Neural progenitor cell (in vitro differentiated cells): Measurements from ENCODE around the gene FOXN3. TPM values are rescaled to one million over a fixed set of nuclear protein-coding genes. Genes with fewer than 3 reads are reported as not detected.

Experiments used
- DNase-seq: peaks from one replicate; pipeline ENCODE4 v3.0.0-alpha.2; 2016; ENCODE audit warnings: low spot score
- H2AFZ ChIP-seq: fragments of 200-600 bp; sonication (generic); replicated peaks from 2 replicates; pipeline ENCODE4 v1.6.1; 2016; ENCODE audit warnings: antibody characterized with exemption
- H3F3A ChIP-seq: fragments of 200-600 bp; sonication (generic); 2 replicates; pipeline ENCODE4 v1.6.1; 2016; ENCODE audit warnings: antibody characterized with exemption, low read depth
- H3K27ac ChIP-seq: fragments of 200-600 bp; sonication (generic); 2 replicates; pipeline ENCODE4 v1.5.1; 2016; ENCODE audit warnings: mild to moderate bottlenecking
- H3K27me3 ChIP-seq: fragments of 200-600 bp; sonication (generic); 2 replicates; pipeline ENCODE4 v1.6.1; 2016; ENCODE audit warnings: mild to moderate bottlenecking, moderate library complexity
- H3K36me3 ChIP-seq: fragments of 200-600 bp; sonication (generic); 2 replicates; pipeline ENCODE4 v1.5.1; 2016
- H3K4me1 ChIP-seq: fragments of 200-600 bp; sonication (generic); 2 replicates; pipeline ENCODE4 v1.6.1; 2016; ENCODE audit warnings: mixed run types
- H3K4me2 ChIP-seq: fragments of 200-600 bp; sonication (generic); 2 replicates; pipeline ENCODE4 v1.6.1; 2016
- H3K4me3 ChIP-seq: fragments of 200-600 bp; sonication (generic); 2 replicates; pipeline ENCODE4 v1.5.1; 2016
- H3K79me2 ChIP-seq: fragments of 200-600 bp; sonication (generic); 2 replicates; pipeline ENCODE4 v1.6.1; 2016; ENCODE audit warnings: low read depth
- H3K9ac ChIP-seq: fragments of 200-600 bp; sonication (generic); 2 replicates; pipeline ENCODE4 v1.6.1; 2016
- H3K9me3 ChIP-seq: fragments of 200-600 bp; sonication (generic); 2 replicates; pipeline ENCODE4 v1.5.1; 2016; ENCODE audit warnings: low read depth
- H4K20me1 ChIP-seq: fragments of 200-600 bp; sonication (generic); 2 replicates; pipeline ENCODE4 v1.6.1; 2016; ENCODE audit warnings: low read depth
- H3K27ac Mint-ChIP-seq: 3 replicates; pipeline ENCODE4 v1.8.0; 2021; ENCODE audit warnings: mixed read lengths
- H3K27me3 Mint-ChIP-seq: 2 replicates; pipeline ENCODE4 v1.8.0; 2022; ENCODE audit warnings: low read depth, mild to moderate bottlenecking, inconsistent platforms, moderate library complexity, mixed read lengths; ENCODE audit not compliant: insufficient read depth
- H3K36me3 Mint-ChIP-seq: 3 replicates; pipeline ENCODE4 v1.8.0; 2021; ENCODE audit warnings: mixed read lengths
- H3K4me1 Mint-ChIP-seq: 3 replicates; pipeline ENCODE4 v1.8.0; 2021; ENCODE audit warnings: mixed read lengths
- H3K4me3 Mint-ChIP-seq: 3 replicates; pipeline ENCODE4 v1.8.0; 2021; ENCODE audit warnings: mild to moderate bottlenecking, moderate library complexity, mixed read lengths
- H3K9me3 Mint-ChIP-seq: 3 replicates; pipeline ENCODE4 v1.8.0; 2020; ENCODE audit warnings: mixed read lengths
- EZH2 ChIP-seq: fragments of 200-600 bp; sonication (generic); IDR thresholded peaks from 2 replicates; pipeline ENCODE4 v1.6.1; 2017; ENCODE audit warnings: antibody characterized with exemption, mild to moderate bottlenecking, moderate library complexity
- EZH2phosphoT487 ChIP-seq: fragments of 200-600 bp; sonication (generic); IDR thresholded peaks from 2 replicates; pipeline ENCODE4 v1.6.1; 2017; ENCODE audit warnings: antibody characterized with exemption
- total RNA-seq: library from RNA; depleted of rRNA; stranded (reverse); fragments of >200 nt; gene quantifications from 2 replicates; pipeline ENCODE4 v1.2.3, GENCODE V29; 2015; ENCODE audit warnings: low replicate concordance
- TF ChIP-seq, protein P1 (sequence below): fragments of 200-600 bp; sonication (generic); IDR thresholded peaks from 2 replicates; pipeline ENCODE4 v1.5.1; 2017; ENCODE audit warnings: antibody characterized with exemption, mild to moderate bottlenecking

Gene FOXN3
- total RNA-seq, 1 donor from 2014 or later: 39.5 TPM

DNA sequence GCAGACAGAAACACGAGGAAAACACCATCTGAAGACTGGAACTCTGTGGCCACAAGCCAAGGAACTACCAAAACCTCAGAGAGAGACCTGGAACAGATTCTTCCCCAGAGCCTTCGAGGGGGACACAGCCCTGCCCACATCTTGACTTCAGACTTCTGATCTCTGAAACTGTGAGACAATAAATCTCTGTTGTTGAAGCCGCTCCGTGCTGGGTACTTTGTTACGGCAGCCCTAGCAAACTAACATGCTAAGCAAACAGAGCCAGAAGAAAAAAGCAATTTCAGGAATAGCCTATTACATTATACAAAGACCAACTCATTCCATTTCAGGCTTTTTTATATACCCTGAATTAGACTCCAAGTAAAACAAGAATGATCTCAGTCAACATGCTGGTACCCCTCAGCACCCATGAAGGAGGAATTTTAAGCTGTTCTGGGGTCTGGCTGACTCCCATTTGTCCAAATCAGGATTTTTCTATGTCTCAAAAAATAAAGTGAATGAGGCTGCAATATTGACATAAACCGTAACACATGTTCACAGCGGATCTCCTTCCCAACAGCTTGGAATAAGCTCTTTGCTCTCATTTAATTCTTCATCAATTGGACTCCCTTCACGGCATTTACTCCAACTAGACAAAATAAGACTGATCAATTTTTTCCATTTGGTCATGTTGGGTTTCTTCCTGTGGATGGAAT, 190.1 kb downstream of the FOXN3 start:
- DNase-seq: no peak

GRCh38 chr14:89225607-89226006, 191.4 kb downstream of the FOXN3 start:
- H2AFZ ChIP-seq: no peak overlapping the region
- H3F3A ChIP-seq: no peaks in the 10 kb centered on the region
- H3K9me3 ChIP-seq: no peaks in the 10 kb centered on the region
- H3K27me3 ChIP-seq: no peaks in the 10 kb centered on the region
- no peak overlapping the region for H3K27ac ChIP-seq
- Mint-ChIP-seq H3K9me3 (no peaks in the 10 kb centered on the region), H3K27ac (no peak overlapping the region), H3K4me1 (peaks cover 4% of the 10 kb centered on the region), H3K27me3 (no peaks in the 10 kb centered on the region), H3K4me3 (no peak overlapping the region), H3K36me3 (peaks cover 3% of the 10 kb centered on the region)
- no peak for DNase-seq
- no peak overlapping the region for H3K4me3 ChIP-seq
- no peak overlapping the region for H3K4me2 ChIP-seq
- TF ChIP-seq, protein P1, sequence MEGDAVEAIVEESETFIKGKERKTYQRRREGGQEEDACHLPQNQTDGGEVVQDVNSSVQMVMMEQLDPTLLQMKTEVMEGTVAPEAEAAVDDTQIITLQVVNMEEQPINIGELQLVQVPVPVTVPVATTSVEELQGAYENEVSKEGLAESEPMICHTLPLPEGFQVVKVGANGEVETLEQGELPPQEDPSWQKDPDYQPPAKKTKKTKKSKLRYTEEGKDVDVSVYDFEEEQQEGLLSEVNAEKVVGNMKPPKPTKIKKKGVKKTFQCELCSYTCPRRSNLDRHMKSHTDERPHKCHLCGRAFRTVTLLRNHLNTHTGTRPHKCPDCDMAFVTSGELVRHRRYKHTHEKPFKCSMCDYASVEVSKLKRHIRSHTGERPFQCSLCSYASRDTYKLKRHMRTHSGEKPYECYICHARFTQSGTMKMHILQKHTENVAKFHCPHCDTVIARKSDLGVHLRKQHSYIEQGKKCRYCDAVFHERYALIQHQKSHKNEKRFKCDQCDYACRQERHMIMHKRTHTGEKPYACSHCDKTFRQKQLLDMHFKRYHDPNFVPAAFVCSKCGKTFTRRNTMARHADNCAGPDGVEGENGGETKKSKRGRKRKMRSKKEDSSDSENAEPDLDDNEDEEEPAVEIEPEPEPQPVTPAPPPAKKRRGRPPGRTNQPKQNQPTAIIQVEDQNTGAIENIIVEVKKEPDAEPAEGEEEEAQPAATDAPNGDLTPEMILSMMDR: no peak
- TF ChIP-seq EZH2 (no peak), EZH2phosphoT487 (no peak)
- no peaks in the 10 kb centered on the region for H4K20me1 ChIP-seq
- H3K9ac ChIP-seq: no peak overlapping the region
- H3K36me3 ChIP-seq: no peaks in the 10 kb centered on the region
- no peaks in the 10 kb centered on the region for H3K4me1 ChIP-seq
- H3K79me2 ChIP-seq: peaks cover 34% of the 10 kb centered on the region

More for the DNA sequence above, 190.1 kb downstream of the FOXN3 start:
- no peaks in the 10 kb centered on the region for H4K20me1 ChIP-seq
- no peaks in the 10 kb centered on the region for H3K27me3 ChIP-seq
- H3K9me3 Mint-ChIP-seq: no peaks in the 10 kb centered on the region
- H3K4me2 ChIP-seq: no peak overlapping the region
- H3K4me3 Mint-ChIP-seq: no peak overlapping the region
- H3K4me3 ChIP-seq: no peak overlapping the region
- no peaks in the 10 kb centered on the region for H3K4me1 Mint-ChIP-seq
- H3K4me1 ChIP-seq: no peaks in the 10 kb centered on the region
- no peak overlapping the region for H3K27ac ChIP-seq
- H3K27ac Mint-ChIP-seq: no peak overlapping the region
- peaks cover 26% of the 10 kb centered on the region for H3K79me2 ChIP-seq
- H2AFZ ChIP-seq: no peak overlapping the region
- no peaks in the 10 kb centered on the region for H3K36me3 ChIP-seq
- H3F3A ChIP-seq: no peaks in the 10 kb centered on the region
- H3K9me3 ChIP-seq: no peaks in the 10 kb centered on the region
- H3K36me3 Mint-ChIP-seq: peaks cover 3% of the 10 kb centered on the region
- H3K9ac ChIP-seq: no peak overlapping the region
- H3K27me3 Mint-ChIP-seq: no peaks in the 10 kb centered on the region
- TF ChIP-seq EZH2 (no peak), EZH2phosphoT487 (no peak)
- TF ChIP-seq, protein P1: no peak

DNA sequence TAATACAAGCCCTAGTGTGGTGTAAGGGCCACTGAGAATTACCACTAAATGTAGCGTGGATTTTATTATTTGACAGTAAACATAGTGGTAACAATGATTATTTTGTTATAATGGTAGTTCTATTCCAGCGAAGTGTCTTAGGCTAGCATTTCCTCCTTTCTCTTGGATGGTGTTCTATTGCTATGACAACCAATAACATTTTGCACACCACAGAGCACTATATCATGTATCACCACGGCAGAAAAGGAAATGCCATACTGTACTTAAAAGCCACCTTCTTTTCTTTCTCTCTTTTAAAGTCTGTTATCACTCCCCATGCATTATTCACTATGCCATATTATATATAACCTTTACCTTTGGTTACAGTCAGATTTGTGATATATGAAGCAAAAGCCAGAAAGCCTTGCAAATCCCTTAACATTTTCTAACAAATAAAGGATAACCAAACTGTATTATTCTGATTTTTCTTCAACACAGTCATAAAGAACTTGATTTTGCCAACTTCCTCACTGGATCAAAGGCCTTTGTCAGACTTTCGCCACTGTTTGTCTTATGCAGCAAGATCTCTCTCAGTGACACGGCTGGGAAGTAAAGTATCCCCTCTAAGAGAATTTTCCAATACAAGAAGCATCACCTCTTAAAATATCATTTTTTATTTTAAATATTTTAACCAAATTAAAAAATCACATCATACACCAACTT, 195.8 kb downstream of the FOXN3 start:
- Histone ChIP-seq H3K36me3 (no peaks in the 10 kb centered on the region), H3F3A (no peaks in the 10 kb centered on the region), H3K79me2 (peaks cover 20% of the 10 kb centered on the region), H2AFZ (no peak overlapping the region), H3K4me1 (no peaks in the 10 kb centered on the region), H3K9ac (no peak overlapping the region), H3K4me3 (no peak overlapping the region), H4K20me1 (no peaks in the 10 kb centered on the region), H3K27ac (no peak overlapping the region), H3K27me3 (no peaks in the 10 kb centered on the region), H3K9me3 (no peaks in the 10 kb centered on the region), H3K4me2 (no peak overlapping the region)
- Mint-ChIP-seq H3K4me1 (peaks cover 4% of the 10 kb centered on the region), H3K27ac (no peak overlapping the region), H3K9me3 (no peaks in the 10 kb centered on the region), H3K27me3 (no peaks in the 10 kb centered on the region), H3K36me3 (peaks cover 8% of the 10 kb centered on the region), H3K4me3 (no peak overlapping the region)
- DNase-seq: no peak
- TF ChIP-seq EZH2phosphoT487 (no peak), EZH2 (no peak)
- TF ChIP-seq, protein P1: no peak
